ENCODE results near the gene TIGD3.

DNA sequence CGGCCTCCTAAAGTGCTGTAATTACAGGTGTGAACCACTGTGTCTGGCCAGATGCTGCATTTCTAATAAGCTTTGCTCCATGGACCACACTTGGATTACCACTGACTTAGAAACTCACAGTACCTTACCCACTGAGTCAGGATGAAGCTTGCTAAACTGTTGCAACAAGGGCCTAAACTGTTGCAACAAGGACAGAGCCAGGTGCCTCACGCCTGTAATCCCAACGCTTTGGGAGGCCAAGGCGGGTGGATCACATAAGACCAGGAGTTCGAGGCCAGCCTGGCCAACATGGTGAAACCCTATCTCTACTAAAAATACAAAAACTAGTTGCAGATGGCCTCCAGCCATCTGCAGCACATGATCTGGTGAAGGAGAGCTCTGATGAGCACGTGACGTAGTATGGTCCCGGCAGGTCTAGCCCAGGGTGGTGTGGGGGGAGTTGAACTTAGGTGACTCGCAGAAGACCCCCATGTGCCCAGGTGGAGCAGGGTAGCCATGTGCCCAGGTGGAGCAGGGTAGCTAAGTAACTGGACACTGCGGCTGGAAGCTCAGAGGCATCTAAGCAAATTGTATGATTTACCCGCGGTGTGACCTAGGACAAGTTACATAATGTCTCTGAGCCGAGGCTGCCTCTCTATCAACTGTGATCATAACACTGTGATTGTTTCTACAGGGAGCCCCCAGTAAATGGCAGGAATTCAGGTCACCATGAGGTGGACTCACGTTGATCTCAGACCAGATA lies 19.5 kb downstream of the TIGD3 start:
- TF ChIP-seq, protein P1, sequence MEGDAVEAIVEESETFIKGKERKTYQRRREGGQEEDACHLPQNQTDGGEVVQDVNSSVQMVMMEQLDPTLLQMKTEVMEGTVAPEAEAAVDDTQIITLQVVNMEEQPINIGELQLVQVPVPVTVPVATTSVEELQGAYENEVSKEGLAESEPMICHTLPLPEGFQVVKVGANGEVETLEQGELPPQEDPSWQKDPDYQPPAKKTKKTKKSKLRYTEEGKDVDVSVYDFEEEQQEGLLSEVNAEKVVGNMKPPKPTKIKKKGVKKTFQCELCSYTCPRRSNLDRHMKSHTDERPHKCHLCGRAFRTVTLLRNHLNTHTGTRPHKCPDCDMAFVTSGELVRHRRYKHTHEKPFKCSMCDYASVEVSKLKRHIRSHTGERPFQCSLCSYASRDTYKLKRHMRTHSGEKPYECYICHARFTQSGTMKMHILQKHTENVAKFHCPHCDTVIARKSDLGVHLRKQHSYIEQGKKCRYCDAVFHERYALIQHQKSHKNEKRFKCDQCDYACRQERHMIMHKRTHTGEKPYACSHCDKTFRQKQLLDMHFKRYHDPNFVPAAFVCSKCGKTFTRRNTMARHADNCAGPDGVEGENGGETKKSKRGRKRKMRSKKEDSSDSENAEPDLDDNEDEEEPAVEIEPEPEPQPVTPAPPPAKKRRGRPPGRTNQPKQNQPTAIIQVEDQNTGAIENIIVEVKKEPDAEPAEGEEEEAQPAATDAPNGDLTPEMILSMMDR (IDR thresholded peaks at IDR 0.05; ENCODE audit: low read length): no peak
- TF ChIP-seq EZH2 (IDR thresholded peaks at IDR 0.05; ENCODE audit: borderline replicate concordance, low read length): no peak
